ENCODE results near the gene CLBA1.

DNA sequence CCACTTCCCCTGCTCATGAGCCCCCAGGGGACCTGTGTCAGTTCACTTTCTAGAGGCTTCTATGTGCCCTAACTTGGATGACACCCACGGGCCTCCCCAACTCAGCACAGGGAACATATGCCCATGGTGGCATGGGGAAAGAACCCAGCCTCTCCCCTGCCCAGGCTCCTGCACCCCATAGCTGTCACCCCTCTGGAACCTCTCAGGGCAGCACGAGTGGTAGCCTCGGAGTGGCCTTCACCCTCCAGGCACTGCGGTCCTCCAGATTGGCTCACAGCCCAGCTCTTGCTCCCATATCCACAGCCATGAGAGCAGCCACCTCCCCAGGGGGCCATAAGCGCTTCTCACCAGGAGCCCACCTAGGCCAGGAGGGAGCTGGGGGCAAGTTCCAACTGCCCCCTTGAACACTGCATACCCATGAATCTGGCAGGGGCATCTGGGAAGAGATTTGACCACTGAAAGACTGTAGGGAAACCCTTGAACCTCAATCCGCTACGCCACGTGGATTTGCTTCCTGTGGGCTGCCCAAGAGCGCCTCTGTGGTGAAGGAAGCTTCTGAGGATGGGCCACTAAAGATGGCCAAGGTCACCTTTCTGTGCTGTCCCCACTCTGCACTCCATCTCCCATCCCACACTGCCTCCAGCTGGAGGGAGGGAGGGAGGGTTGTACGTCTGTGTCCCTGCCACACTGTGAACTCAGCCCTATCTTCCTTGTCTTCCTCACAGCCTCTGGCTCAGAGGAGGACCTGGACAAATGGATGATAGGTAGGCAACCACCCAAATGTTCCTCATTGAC lies 49.0 kb upstream of the CLBA1 start:
- TF ChIP-seq, protein P1, sequence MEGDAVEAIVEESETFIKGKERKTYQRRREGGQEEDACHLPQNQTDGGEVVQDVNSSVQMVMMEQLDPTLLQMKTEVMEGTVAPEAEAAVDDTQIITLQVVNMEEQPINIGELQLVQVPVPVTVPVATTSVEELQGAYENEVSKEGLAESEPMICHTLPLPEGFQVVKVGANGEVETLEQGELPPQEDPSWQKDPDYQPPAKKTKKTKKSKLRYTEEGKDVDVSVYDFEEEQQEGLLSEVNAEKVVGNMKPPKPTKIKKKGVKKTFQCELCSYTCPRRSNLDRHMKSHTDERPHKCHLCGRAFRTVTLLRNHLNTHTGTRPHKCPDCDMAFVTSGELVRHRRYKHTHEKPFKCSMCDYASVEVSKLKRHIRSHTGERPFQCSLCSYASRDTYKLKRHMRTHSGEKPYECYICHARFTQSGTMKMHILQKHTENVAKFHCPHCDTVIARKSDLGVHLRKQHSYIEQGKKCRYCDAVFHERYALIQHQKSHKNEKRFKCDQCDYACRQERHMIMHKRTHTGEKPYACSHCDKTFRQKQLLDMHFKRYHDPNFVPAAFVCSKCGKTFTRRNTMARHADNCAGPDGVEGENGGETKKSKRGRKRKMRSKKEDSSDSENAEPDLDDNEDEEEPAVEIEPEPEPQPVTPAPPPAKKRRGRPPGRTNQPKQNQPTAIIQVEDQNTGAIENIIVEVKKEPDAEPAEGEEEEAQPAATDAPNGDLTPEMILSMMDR (IDR thresholded peaks at IDR 0.05): no peak
- no peak for TF ChIP-seq POLR2A (IDR thresholded peaks at IDR 0.05)

Measured in lower leg skin (tissue), 3 donors.